Colon (tissue), 2 donors: ENCODE results near the gene RACK1.
"Not testable (repeated sequence)": the region's sequence is repeated elsewhere in the genome, so short reads cannot be mapped to it uniquely, and the experiment has no call there.

Experiments
- FAIRE-seq: peaks from 2 replicates; lab custom pipeline; 2012; peaks lifted over from hg19 to GRCh38; lab: Jason Lieb, UNC
- donor health status: control.
- donor health status: control.

RACK1 gene

GRCh38 chr5:181243564-181244343, at the start of gene RACK1:
Gene RACK1 (minus strand): TSS chr5:181243906. CDS start chr5:181243800, 106 bp downstream.
- FAIRE-seq, result no peak

- FAIRE-seq, result not testable (repeated sequence)
These were observed 43.6 kb upstream of the RACK1 start for GRCh38 chr5:181287331-181287730.

- not testable (repeated sequence) for FAIRE-seq
These were observed 42.4 kb upstream of the RACK1 start for GRCh38 chr5:181285962-181286705.

- FAIRE-seq, result not testable (repeated sequence)
These were observed 40.4 kb upstream of the RACK1 start for GRCh38 chr5:181283841-181284755.

- FAIRE-seq, result no peak
These were observed 39.6 kb upstream of the RACK1 start for GRCh38 chr5:181283347-181283746.

- FAIRE-seq, result no peak
These were observed 39.2 kb upstream of the RACK1 start for GRCh38 chr5:181282874-181283273.

- FAIRE-seq, result not testable (repeated sequence)
These were observed 38.7 kb upstream of the RACK1 start for GRCh38 chr5:181282415-181282814.

- no peak for FAIRE-seq
These were observed 38.2 kb upstream of the RACK1 start for GRCh38 chr5:181281984-181282316.

GRCh38 chr5:181281077-181281983, 37.6 kb upstream of the RACK1 start:
- FAIRE-seq, result no peak

GRCh38 chr5:181280251-181280762, 36.6 kb upstream of the RACK1 start:
- no peak for FAIRE-seq

GRCh38 chr5:181273433-181273744, 29.7 kb upstream of the RACK1 start:
- not testable (repeated sequence) for FAIRE-seq

- FAIRE-seq, result no peak
These were observed 27.4 kb upstream of the RACK1 start for GRCh38 chr5:181271081-181271480.

GRCh38 chr5:181267907-181268306, 24.2 kb upstream of the RACK1 start:
- FAIRE-seq, result not testable (repeated sequence)

- FAIRE-seq, result not testable (repeated sequence)
These were observed 23.7 kb upstream of the RACK1 start for GRCh38 chr5:181267291-181267904.

GRCh38 chr5:181265092-181265671, 21.5 kb upstream of the RACK1 start:
- no peak for FAIRE-seq

- FAIRE-seq, result no peak
These were observed 19.9 kb upstream of the RACK1 start for GRCh38 chr5:181263633-181264032.

GRCh38 chr5:181261320-181262049, 17.8 kb upstream of the RACK1 start:
- FAIRE-seq, result no peak

GRCh38 chr5:181260720-181261319, 17.1 kb upstream of the RACK1 start, which contains the start of gene TRIM52:
Gene TRIM52 (minus strand): TSS chr5:181261143. CDS start chr5:181260813, 330 bp downstream.
- FAIRE-seq, result no peak
